GM12878 (cell line): Measurements from ENCODE around the gene CDK15. TPM values are rescaled to one million over a fixed set of nuclear protein-coding genes. Genes with fewer than 3 reads are reported as not detected.

Experiments
- ATAC-seq: fragments of 200-7000 bp; cut with Tn5 transposase; 3 replicates; pipeline ENCODE4 v1.9.1; 2020; ENCODE audit warnings: mild to moderate bottlenecking, moderate library complexity
- BruUV-seq: library from RNA; stranded (reverse); fragments of 400-500 nt; replicated peaks from 2 replicates; lab custom pipeline; 2021; lab: Mats Ljungman, UMichigan
- CTCF ChIA-PET: fragments of 300-600 bp; sonication (Branson Sonifier 250); formaldehyde crosslinking; extraction: SDS; loops from one replicate; lab custom pipeline; 2021; ENCODE audit warnings: inconsistent platforms; lab: Yijun Ruan, JAX
- POLR2A ChIA-PET: fragments of 350-600 bp; formaldehyde crosslinking; extraction: SDS; loops from one replicate; lab custom pipeline; 2021; ENCODE audit warnings: inconsistent platforms; lab: Charles Lee
- RAD21 ChIA-PET: fragments of 300-600 bp; sonication (Branson Sonifier 250); formaldehyde crosslinking; loops from one replicate; lab custom pipeline; 2023; ENCODE audit warnings: antibody characterized with exemption; ENCODE audit not compliant: unreplicated experiment; lab: Charles Lee
- SMC1A ChIA-PET: fragments of 300-600 bp; sonication (Branson Sonifier 250); formaldehyde crosslinking; loops from one replicate; lab custom pipeline; 2023; ENCODE audit not compliant: unreplicated experiment, uncharacterized antibody; lab: Charles Lee
- DNase-seq: peaks from one replicate; pipeline ENCODE4 v3.0.0-alpha.2; 2011; ENCODE audit warnings: low read depth, low spot score
- FAIRE-seq: peaks from 3 replicates; lab custom pipeline; 2011; peaks lifted over from hg19 to GRCh38; lab: Jason Lieb, UNC
- H2AFZ ChIP-seq: 2 replicates; pipeline ENCODE4 v1.6.0; 2011; ENCODE audit warnings: low read depth, low read length, control low read depth; ENCODE audit not compliant: control insufficient read depth
- H3K27ac ChIP-seq: 2 replicates; pipeline ENCODE4 v1.5.1; 2011; ENCODE audit warnings: control low read depth; ENCODE audit not compliant: control insufficient read depth, insufficient read depth
- H3K27me3 ChIP-seq, 2 experiments: replicated peaks in 1 of 2; 2 replicates each; pipeline versions ENCODE4 v1.6.0 to v1.6.1; 2011; ENCODE audit warnings: low read length in 1 of 2; ENCODE audit not compliant: control insufficient read depth in 2 of 2, insufficient read depth in 2 of 2
- H3K36me3 ChIP-seq, 2 experiments: 2 replicates each; pipeline ENCODE4 v1.5.1; 2011; ENCODE audit warnings: low read length in 1 of 2; ENCODE audit not compliant: control insufficient read depth in 2 of 2, insufficient read depth in 2 of 2
- H3K4me1 ChIP-seq: 2 replicates; pipeline ENCODE4 v1.6.1; 2011; ENCODE audit warnings: mild to moderate bottlenecking, low read length, moderate library complexity, mixed read lengths; ENCODE audit not compliant: control insufficient read depth, insufficient read depth
- H3K4me2 ChIP-seq: 2 replicates; pipeline ENCODE4 v1.6.0; 2011; ENCODE audit warnings: control low read depth; ENCODE audit not compliant: control insufficient read depth, insufficient read depth
- H3K4me3 ChIP-seq: fragments of 200-600 bp; sonication (generic); 2 replicates; pipeline ENCODE4 v1.5.1; 2016
- H3K79me2 ChIP-seq: 2 replicates; pipeline ENCODE4 v1.6.0; 2011; ENCODE audit warnings: low read length; ENCODE audit not compliant: control insufficient read depth, insufficient read depth
- H3K9ac ChIP-seq: 2 replicates; pipeline ENCODE4 v1.8.0; 2011; ENCODE audit warnings: low read length, control low read depth, mixed read lengths; ENCODE audit not compliant: control insufficient read depth, insufficient read depth
- H3K9me3 ChIP-seq: replicated peaks from 3 replicates; pipeline ENCODE4 v1.5.1; 2011; ENCODE audit warnings: mild to moderate bottlenecking, low read length; ENCODE audit not compliant: control insufficient read depth, insufficient read depth
- H4K20me1 ChIP-seq: 2 replicates; pipeline ENCODE4 v1.6.0; 2011; ENCODE audit not compliant: control insufficient read depth, insufficient read depth
- ATF7 ChIP-seq: fragments of 450-650 bp; IDR thresholded peaks from 2 replicates; pipeline ENCODE4 v1.6.1; 2016; ENCODE audit warnings: low read depth, mild to moderate bottlenecking
- BCL3 ChIP-seq: IDR thresholded peaks from 2 replicates; pipeline ENCODE4 v1.6.1; 2011; ENCODE audit warnings: borderline replicate concordance, low read depth, mild to moderate bottlenecking, moderate library complexity, low read length; ENCODE audit not compliant: insufficient read depth, poor library complexity, severe bottlenecking
- CTCF ChIP-seq, 3 experiments: IDR thresholded peaks in 2 of 3; conservative IDR thresholded peaks in 1 of 3; 2 replicates each; pipeline ENCODE4 v1.5.1; 2011; ENCODE audit warnings: low read depth in 3 of 3, low read length in 3 of 3, mild to moderate bottlenecking in 3 of 3, control low read depth in 2 of 3, moderate library complexity in 2 of 3, inconsistent platforms in 1 of 3, mixed read lengths in 1 of 3; ENCODE audit not compliant: control insufficient read depth in 2 of 3, insufficient read depth in 1 of 3; ENCODE audit errors: extremely low read depth in 1 of 3
- EZH2 ChIP-seq: IDR thresholded peaks from 2 replicates; pipeline ENCODE4 v1.6.1; 2012; ENCODE audit warnings: low read depth, mild to moderate bottlenecking, control low read depth, inconsistent platforms, low read length, borderline replicate concordance; ENCODE audit not compliant: control insufficient read depth
- JUNB ChIP-seq: IDR thresholded peaks from 2 replicates; pipeline ENCODE4 v1.6.1; 2016; ENCODE audit warnings: antibody characterized with exemption, mild to moderate bottlenecking
- NR2C2 ChIP-seq: IDR thresholded peaks from 2 replicates; pipeline ENCODE4 v1.6.1; 2011; ENCODE audit warnings: borderline replicate concordance, low read depth; ENCODE audit not compliant: control insufficient read depth, insufficient read length
- SKIL ChIP-seq: fragments of 450-650 bp; IDR thresholded peaks from 2 replicates; pipeline ENCODE4 v1.6.1; 2017; ENCODE audit warnings: mild to moderate bottlenecking, low read depth, inconsistent platforms; ENCODE audit not compliant: poor library complexity, severe bottlenecking
- SPI1 ChIP-seq: IDR thresholded peaks from 2 replicates; pipeline ENCODE4 v1.6.1; 2011; ENCODE audit warnings: low read depth, mild to moderate bottlenecking, low read length, moderate library complexity, borderline replicate concordance; ENCODE audit not compliant: insufficient read depth
- WGBS: methylation state at CpG from one replicate; pipeline ENCODE4 v1.1.6; 2016; ENCODE audit warnings: low lambda C conversion rate; ENCODE audit not compliant: insufficient replicate concordance, insufficient coverage; ENCODE audit errors: missing lambda C conversion rate; 5-methylcytosine and 5-hydroxymethylcytosine counted together
- in situ Hi-C: fragments of 300-500 bp; cut with MboI; formaldehyde crosslinking; loops from 9 replicates; pipeline ENCODE4 v1.14.3; 2018; ENCODE audit warnings: mixed read lengths
- intact Hi-C: fragments of 100-400 bp; cut with micrococcal nuclease; formaldehyde crosslinking; loops from one replicate; pipeline ENCODE4 v1.14.2; 2022; ENCODE audit not compliant: unreplicated experiment
- polyA plus RNA-seq, 11 experiments: library from polyadenylated mRNA; depleted of rRNA in 4 of 11; unstranded in 6 of 11; stranded (reverse) in 5 of 11; fragments of >200 nt; fragmentation: Nextera tagmentation in 4 of 11; fragmentation: Illumina TruSeq in 1 of 11; extraction: Ambion mirVana in 4 of 11; extraction: Trizol in 1 of 11; gene quantifications; 1 replicate in 1 of 11; 2 replicates in 10 of 11; pipeline versions ENCODE4 v1.2.1 to v1.2.3, GENCODE V29; 2011 to 2016; ENCODE audit warnings: inconsistent platforms in 2 of 11, missing spikeins in 2 of 11, low read depth in 1 of 11
- total RNA-seq, 4 experiments: library from RNA; depleted of rRNA in 3 of 4; stranded (reverse); fragments of >200 nt in 3 of 4; fragmentation: Illumina TruSeq in 1 of 4; extraction: Trizol in 1 of 4; gene quantifications; 2 replicates each; pipeline versions ENCODE4 v1.2.1 to v1.2.3, GENCODE V29; 2013 to 2021

CDK15 gene
- total and polyA plus RNA-seq, 10 of the 15 experiments (the other 5 are each of a cell fraction or from before 2014, with no cell fraction given), result 0.01 to 0.04 TPM; not detected in 8

GRCh38 chr2:201913201-201913600 lies 106.9 kb downstream of the CDK15 start (continued):
- TF ChIP-seq SKIL (no peak), NR2C2 (no peak)

GRCh38 chr2:201915446-201915845 lies 109.1 kb downstream of the CDK15 start:
- ATAC-seq, result peak; percentile 99
- Histone ChIP-seq H3K4me3 (no peak overlapping the region), H3K4me2 (no peak overlapping the region), H3K79me2 (no peaks in the 10 kb centered on the region), H3K9ac (no peak overlapping the region), H3K4me1 (no peaks in the 10 kb centered on the region), H4K20me1 (no peaks in the 10 kb centered on the region), H3K9me3 (no peaks in the 10 kb centered on the region), H3K27ac (no peak overlapping the region), H2AFZ (no peak overlapping the region), H3K36me3 (no peaks in the 10 kb centered on the region), H3K27me3 (no peaks in the 10 kb centered on the region)
- TF ChIP-seq ATF7, result no peak
- no peak for TF ChIP-seq BCL3
- peak in 2 of 3 experiments; percentile 37 to 48; a peak in 2 of 6 replicates for TF ChIP-seq CTCF (IDR thresholded peaks at IDR 0.05 in 2 of 3, conservative IDR thresholded peaks at IDR 0.05 in 1 of 3; ENCODE audit: control insufficient read depth in 2 of 3, extremely low read depth in 1 of 3, insufficient read depth in 1 of 3, low read depth in 3 of 3, low read length in 3 of 3)
- TF ChIP-seq JUNB, result no peak
- no peak for TF ChIP-seq EZH2
- peak; percentile 92 for TF ChIP-seq SPI1
- in situ Hi-C loops, result no loop called here
- intact Hi-C loops, result no loop called here
- BruUV-seq, result no TSS peak
- ChIA-PET CTCF (interaction anchor here (1.0 to 1.6 kb wide), 3 partner anchors 11 to 55 kb away, joined by 3 to 4 read pairs (median 3); no protein-coding TSS in a partner anchor), RAD21 (no interaction called here), SMC1A (no interaction called here), POLR2A (no interaction called here)
- WGBS, result 15% methylated on average over 3 of the region's 3 CpGs
- FAIRE-seq, result peak; percentile 75
- DNase-seq, result no peak
